Fibroblast of mammary gland (primary cell): ENCODE results near the gene FOXO3.

Source experiments
- DNase-seq: peaks from one replicate; pipeline ENCODE4 v3.0.0-alpha.2; 2010; ENCODE audit warnings: low read depth
- H3K4me3 ChIP-seq: 2 replicates; pipeline ENCODE4 v1.5.1; 2011; ENCODE audit warnings: low read depth, mild to moderate bottlenecking, low read length, moderate library complexity; ENCODE audit not compliant: control insufficient read depth
- CTCF ChIP-seq: conservative IDR thresholded peaks from 2 replicates; pipeline ENCODE4 v1.5.1; 2011; ENCODE audit warnings: low read depth, low read length, inconsistent platforms; ENCODE audit not compliant: control insufficient read depth, insufficient read depth

Gene FOXO3

GRCh38 chr6:108576709-108577108, 16.0 kb downstream of the FOXO3 start:
- no peak overlapping the region for H3K4me3 ChIP-seq
- TF ChIP-seq CTCF = no peak
- DNase-seq = peak; percentile 38

GRCh38 chr6:108578166-108578565, 17.4 kb downstream of the FOXO3 start:
- no peak overlapping the region for H3K4me3 ChIP-seq
- DNase-seq = no peak
- no peak for TF ChIP-seq CTCF

- DNase-seq = peak; percentile 70
- no peak overlapping the region for H3K4me3 ChIP-seq
Observed at GRCh38 chr6:108578595-108579327, 18.0 kb downstream of the FOXO3 start.

GRCh38 chr6:108579328-108579721, 18.6 kb downstream of the FOXO3 start:
- no peak for TF ChIP-seq CTCF
- H3K4me3 ChIP-seq = no peak overlapping the region
- no peak for DNase-seq

More at GRCh38 chr6:108578595-108579327, 18.0 kb downstream of the FOXO3 start:
- no peak for TF ChIP-seq CTCF

GRCh38 chr6:108580646-108581045, 19.9 kb downstream of the FOXO3 start:
- no peak for TF ChIP-seq CTCF
- DNase-seq = no peak
- no peak overlapping the region for H3K4me3 ChIP-seq

GRCh38 chr6:108581237-108581931, 20.7 kb downstream of the FOXO3 start:
- DNase-seq = peak; percentile 97
- H3K4me3 ChIP-seq = peak overlapping the region; percentile 12
- TF ChIP-seq CTCF = no peak
